Astrocyte (in vitro differentiated cells and primary cell): ENCODE data around the gene FARS2.

Experiments used
- CTCF ChIP-seq: IDR thresholded peaks from 2 replicates; pipeline ENCODE4 v1.5.1; 2011; ENCODE audit warnings: low read depth, mild to moderate bottlenecking, inconsistent platforms, low read length, moderate library complexity; ENCODE audit not compliant: insufficient read depth
- EZH2 ChIP-seq: IDR thresholded peaks from 2 replicates; pipeline ENCODE4 v1.6.1; 2012; ENCODE audit warnings: mild to moderate bottlenecking, low read length, inconsistent platforms; ENCODE audit not compliant: insufficient read depth

- no peak for TF ChIP-seq CTCF
- no peak for TF ChIP-seq EZH2
Observed at GRCh38 chr6:5425797-5426196, 164.5 kb downstream of the FARS2 start.
